ENCODE data around the gene FAM25G.
A peak's percentile ranks its signal among the peaks of the same experiment; 100 is the strongest.

FAM25G gene

GRCh38 chr10:47442351-47442750 lies 49.1 kb downstream of the FAM25G start:
- no peak overlapping the region for H3K4me3 ChIP-seq (replicated peaks; ENCODE audit: insufficient read depth, low read length)
- H3K27me3 ChIP-seq (ENCODE audit: insufficient read depth, poor library complexity, severe bottlenecking), result no peaks in the 10 kb centered on the region
- no peak overlapping the region for H3K27ac ChIP-seq (replicated peaks)
- TF ChIP-seq GABPA (IDR thresholded peaks at IDR 0.05; ENCODE audit: low read depth) (no peak), CTCF (IDR thresholded peaks at IDR 0.05; ENCODE audit: insufficient read depth, low read length) (no peak), SPI1 (IDR thresholded peaks at IDR 0.05; ENCODE audit: borderline replicate concordance, low read depth) (no peak), REST (IDR thresholded peaks at IDR 0.05; ENCODE audit: insufficient replicate concordance, low read depth) (no peak), POLR2AphosphoS5 (IDR thresholded peaks at IDR 0.05; ENCODE audit: low read depth) (no peak)
- DNase-seq (ENCODE audit: low read depth in 1 of 2, low spot score in 1 of 2), result no peak

GRCh38 chr10:47441938-47442337 lies 49.6 kb downstream of the FAM25G start:
- TF ChIP-seq REST (IDR thresholded peaks at IDR 0.05; ENCODE audit: insufficient replicate concordance, low read depth) (no peak), SPI1 (IDR thresholded peaks at IDR 0.05; ENCODE audit: borderline replicate concordance, low read depth) (no peak), POLR2AphosphoS5 (IDR thresholded peaks at IDR 0.05; ENCODE audit: low read depth) (no peak), CTCF (IDR thresholded peaks at IDR 0.05; ENCODE audit: insufficient read depth, low read length) (no peak), GABPA (IDR thresholded peaks at IDR 0.05; ENCODE audit: low read depth) (no peak)
- H3K27ac ChIP-seq (replicated peaks), result no peak overlapping the region
- no peaks in the 10 kb centered on the region for H3K27me3 ChIP-seq (ENCODE audit: insufficient read depth, poor library complexity, severe bottlenecking)
- peak in 1 of 2 experiments; percentile 31 for DNase-seq (ENCODE audit: low read depth in 1 of 2, low spot score in 1 of 2)
- H3K4me3 ChIP-seq (replicated peaks; ENCODE audit: insufficient read depth, low read length), result no peak overlapping the region

- Histone ChIP-seq H3K4me3 (replicated peaks; ENCODE audit: insufficient read depth, low read length) (no peak overlapping the region), H3K27me3 (ENCODE audit: insufficient read depth, poor library complexity, severe bottlenecking) (no peaks in the 10 kb centered on the region), H3K27ac (replicated peaks) (no peak overlapping the region)
- TF ChIP-seq SPI1 (IDR thresholded peaks at IDR 0.05; ENCODE audit: borderline replicate concordance, low read depth) (no peak), GABPA (IDR thresholded peaks at IDR 0.05; ENCODE audit: low read depth) (no peak), POLR2AphosphoS5 (IDR thresholded peaks at IDR 0.05; ENCODE audit: low read depth) (no peak), CTCF (IDR thresholded peaks at IDR 0.05; ENCODE audit: insufficient read depth, low read length) (no peak), REST (IDR thresholded peaks at IDR 0.05; ENCODE audit: insufficient replicate concordance, low read depth) (no peak)
- no peak for DNase-seq (ENCODE audit: low read depth in 1 of 2, low spot score in 1 of 2)
Observed at GRCh38 chr10:47440207-47440606, 51.3 kb downstream of the FAM25G start.
